22Rv1 (cell line): ENCODE data around the gene CBLC.

Experiments used
- ZFX ChIP-seq: fragments of 450-650 bp; IDR thresholded peaks from 2 replicates; pipeline ENCODE4 v1.6.1; 2017; ENCODE audit warnings: antibody characterized with exemption, borderline replicate concordance
- TF ChIP-seq, protein P1 (sequence below): fragments of 450-650 bp; IDR thresholded peaks from 2 replicates; pipeline ENCODE4 v1.5.1; 2017; ENCODE audit warnings: mild to moderate bottlenecking

- TF ChIP-seq, protein P1, sequence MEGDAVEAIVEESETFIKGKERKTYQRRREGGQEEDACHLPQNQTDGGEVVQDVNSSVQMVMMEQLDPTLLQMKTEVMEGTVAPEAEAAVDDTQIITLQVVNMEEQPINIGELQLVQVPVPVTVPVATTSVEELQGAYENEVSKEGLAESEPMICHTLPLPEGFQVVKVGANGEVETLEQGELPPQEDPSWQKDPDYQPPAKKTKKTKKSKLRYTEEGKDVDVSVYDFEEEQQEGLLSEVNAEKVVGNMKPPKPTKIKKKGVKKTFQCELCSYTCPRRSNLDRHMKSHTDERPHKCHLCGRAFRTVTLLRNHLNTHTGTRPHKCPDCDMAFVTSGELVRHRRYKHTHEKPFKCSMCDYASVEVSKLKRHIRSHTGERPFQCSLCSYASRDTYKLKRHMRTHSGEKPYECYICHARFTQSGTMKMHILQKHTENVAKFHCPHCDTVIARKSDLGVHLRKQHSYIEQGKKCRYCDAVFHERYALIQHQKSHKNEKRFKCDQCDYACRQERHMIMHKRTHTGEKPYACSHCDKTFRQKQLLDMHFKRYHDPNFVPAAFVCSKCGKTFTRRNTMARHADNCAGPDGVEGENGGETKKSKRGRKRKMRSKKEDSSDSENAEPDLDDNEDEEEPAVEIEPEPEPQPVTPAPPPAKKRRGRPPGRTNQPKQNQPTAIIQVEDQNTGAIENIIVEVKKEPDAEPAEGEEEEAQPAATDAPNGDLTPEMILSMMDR: no peak
- no peak for TF ChIP-seq ZFX
These were observed 47.1 kb downstream of the CBLC start for GRCh38 chr19:44824761-44825160.
